HEK293 (cell line): ENCODE results near the gene SELENOI.

Experiments used
- CTCF ChIP-seq: fragments of 450-650 bp; formaldehyde crosslinking; IDR thresholded peaks from 2 replicates; pipeline ENCODE4 v1.5.1; 2016; ENCODE audit warnings: missing biosample characterization, missing genetic modification characterization
- TRIM28 ChIP-seq: IDR thresholded peaks from 2 replicates; pipeline ENCODE4 v1.6.1; 2011; ENCODE audit warnings: low read length, control low read depth, borderline replicate concordance
- ZBTB7A ChIP-seq: fragments of 450-650 bp; formaldehyde crosslinking; IDR thresholded peaks from 2 replicates; pipeline ENCODE4 v1.5.1; 2016; ENCODE audit warnings: low read depth, missing biosample characterization, missing genetic modification characterization
- ZNF274 ChIP-seq, 2 experiments: fragments of 200-500 bp in 1 of 2; fragments of 450-650 bp in 1 of 2; sonication (Bioruptor generic) in 1 of 2; formaldehyde crosslinking in 1 of 2; IDR thresholded peaks; 2 replicates each; pipeline versions ENCODE4 v1.5.1 to v1.6.1; 2014 to 2016; ENCODE audit warnings: borderline replicate concordance in 1 of 2, inconsistent platforms in 1 of 2, low read length in 1 of 2, missing biosample characterization in 1 of 2, missing genetic modification characterization in 1 of 2
- ZNF529 ChIP-seq: fragments of 450-650 bp; formaldehyde crosslinking; IDR thresholded peaks from 2 replicates; pipeline ENCODE4 v1.5.1; 2017; ENCODE audit warnings: missing genetic modification characterization, missing biosample characterization; ENCODE audit not compliant: insufficient replicate concordance
- ZNF549 ChIP-seq: fragments of 450-650 bp; IDR thresholded peaks from 2 replicates; pipeline ENCODE4 v1.5.1; 2018; ENCODE audit warnings: missing biosample characterization, missing genetic modification characterization, mild to moderate bottlenecking, inconsistent platforms, moderate library complexity
- ZNF560 ChIP-seq: fragments of 450-650 bp; formaldehyde crosslinking; IDR thresholded peaks from 2 replicates; pipeline ENCODE4 v1.5.1; 2017; ENCODE audit warnings: missing biosample characterization, missing genetic modification characterization, borderline replicate concordance

- TF ChIP-seq CTCF (tag by site-specific recombination) (no peak), ZNF549 (no peak), ZNF529 (no peak), TRIM28 (no peak), ZNF560 (no peak), ZBTB7A (tag by site-specific recombination) (no peak), ZNF274 (IDR thresholded peaks at IDR 0.05; ENCODE audit: low read length) (no peak), ZNF274 (tag by site-specific recombination; IDR thresholded peaks at IDR 0.05; ENCODE audit: borderline replicate concordance) (no peak)
Observed at GRCh38 chr2:26335231-26335630, 10.7 kb upstream of the SELENOI start.
